RKO (cell line): ENCODE results near the gene C16orf46.
A peak's percentile ranks its signal among the peaks of the same experiment; 100 is the strongest.
"Not testable (repeated sequence)": the region's sequence is repeated elsewhere in the genome, so short reads cannot be mapped to it uniquely, and the experiment has no call there.

Source experiments
- DNase-seq: peaks from one replicate; pipeline ENCODE4 v3.0.0-alpha.2; 2016; ENCODE audit warnings: low spot score

The C16orf46 gene, protein sequence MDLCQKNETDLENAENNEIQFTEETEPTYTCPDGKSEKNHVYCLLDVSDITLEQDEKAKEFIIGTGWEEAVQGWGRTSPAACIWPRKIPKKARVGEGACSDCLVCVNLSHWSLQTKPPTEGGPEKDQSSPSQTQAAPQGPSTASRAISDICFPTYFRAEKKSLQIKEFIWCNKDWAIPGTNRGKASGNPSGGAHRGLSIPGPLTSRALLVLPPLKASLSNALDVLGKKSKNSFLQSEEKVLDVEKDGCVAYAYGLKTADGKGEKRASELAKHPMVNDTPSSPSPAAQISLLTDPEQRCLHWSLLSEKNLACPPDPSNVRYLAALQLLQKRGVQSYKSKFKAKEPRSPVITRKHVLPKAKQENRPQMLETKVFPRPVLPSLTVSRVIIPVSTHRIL

DNA sequence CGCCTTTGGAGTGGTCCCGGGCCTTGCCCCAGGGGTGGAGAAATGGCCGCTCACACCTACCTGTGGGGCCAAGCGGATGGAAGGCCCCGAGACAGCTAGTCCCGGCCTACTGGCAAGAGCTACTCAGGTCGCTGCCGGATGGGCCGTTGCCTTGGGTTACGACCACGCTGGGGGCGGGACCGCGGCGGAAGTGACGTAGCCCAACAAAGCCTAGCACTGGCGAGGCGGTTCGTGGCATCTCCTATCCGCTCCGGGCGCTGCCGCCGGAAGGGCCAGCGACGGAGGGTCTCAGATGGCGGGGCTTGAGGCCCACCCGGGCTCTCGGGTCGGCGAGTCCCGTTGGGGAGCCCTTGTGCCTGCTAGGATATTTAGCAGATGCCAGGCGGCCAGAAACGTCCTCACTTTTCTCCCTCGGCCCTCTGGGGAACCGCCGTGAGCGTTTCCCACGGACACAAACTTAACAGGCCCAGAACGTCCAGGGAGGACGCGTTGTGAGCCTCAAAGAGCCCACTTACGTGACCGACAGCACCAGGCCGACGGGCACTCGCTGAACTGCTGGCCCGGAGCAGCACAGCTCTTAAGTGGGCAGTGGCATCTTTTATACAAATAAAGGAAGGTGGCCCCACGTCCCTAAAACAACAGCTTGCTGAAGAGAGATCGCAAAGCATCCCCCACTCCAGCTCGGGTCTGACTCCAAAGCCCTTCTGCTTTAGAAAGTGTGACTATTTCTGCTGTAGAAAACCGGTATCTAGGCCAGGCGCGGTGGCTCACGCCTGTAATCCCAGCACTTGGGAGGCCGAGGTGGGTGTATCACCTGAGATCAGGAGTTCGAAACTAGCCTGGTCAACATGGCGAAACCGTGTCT, at the start of gene C16orf46:
Gene C16orf46 (minus strand): TSS at position 163 of the 865 bp plus-strand sequence. CDS start 13,283 bp downstream, outside the sequence.
- peak; percentile 89 for DNase-seq

DNA sequence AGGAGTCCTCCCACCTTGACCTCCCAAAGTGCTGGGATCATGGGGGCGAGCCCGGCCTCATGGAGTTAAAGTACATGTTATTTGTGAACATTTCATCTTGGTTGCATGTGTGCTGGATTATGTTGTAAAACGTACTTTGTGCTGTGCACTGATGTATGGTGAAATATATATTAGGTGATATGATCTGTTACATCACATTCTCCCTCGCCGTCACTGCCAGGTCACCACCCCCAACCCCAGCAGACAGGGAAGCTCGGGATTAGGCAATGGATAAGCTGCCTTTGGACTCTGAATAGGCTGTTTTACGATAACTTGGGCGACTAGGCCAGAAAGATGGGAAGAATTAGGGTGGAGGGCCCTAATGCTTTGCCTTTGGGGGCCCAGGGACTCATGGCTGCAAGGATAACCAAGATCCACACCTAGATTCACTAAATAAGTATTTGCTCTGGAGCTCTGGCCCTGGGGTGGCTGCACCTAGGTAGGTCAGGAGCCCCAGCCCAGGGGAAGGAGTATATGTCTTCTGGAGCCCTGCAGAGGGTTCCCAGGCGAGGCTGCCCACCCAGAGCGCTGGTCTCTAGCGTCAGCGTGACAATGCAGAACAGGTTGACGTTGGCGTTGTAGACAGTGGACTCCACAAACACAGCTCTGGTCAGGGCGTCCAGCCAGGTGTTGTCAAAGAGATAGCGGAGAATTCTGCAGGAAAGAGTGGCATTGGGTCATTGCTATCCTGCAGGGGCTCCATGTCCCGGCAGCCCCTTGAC, 46.2 kb upstream of the C16orf46 start:
- no peak for DNase-seq

DNA sequence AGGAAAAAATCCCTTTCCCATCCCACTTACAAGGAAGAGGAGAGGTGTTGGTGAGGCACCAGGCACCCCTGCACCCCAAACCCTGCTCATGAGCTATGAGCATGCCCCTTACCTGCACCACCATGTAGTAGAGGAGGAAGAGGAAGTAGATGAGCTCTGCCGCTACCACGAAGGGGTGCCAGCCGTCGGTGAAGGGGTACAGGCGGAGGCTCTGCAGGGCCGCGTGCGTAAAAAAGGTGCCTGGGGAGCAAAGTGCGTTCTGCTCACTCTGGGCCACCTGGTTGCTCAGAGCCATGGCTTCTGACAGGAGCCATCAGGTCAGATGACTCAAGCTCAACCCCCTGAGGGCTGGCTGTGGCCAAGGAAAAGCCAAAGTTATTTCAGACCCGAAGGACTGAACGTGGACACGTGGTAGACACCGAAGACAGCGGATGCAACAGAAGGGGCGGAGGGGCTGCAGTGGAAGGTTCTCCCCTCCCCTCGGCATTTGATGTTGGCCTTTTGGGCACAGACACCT, 44.5 kb upstream of the C16orf46 start:
- DNase-seq: no peak

DNA sequence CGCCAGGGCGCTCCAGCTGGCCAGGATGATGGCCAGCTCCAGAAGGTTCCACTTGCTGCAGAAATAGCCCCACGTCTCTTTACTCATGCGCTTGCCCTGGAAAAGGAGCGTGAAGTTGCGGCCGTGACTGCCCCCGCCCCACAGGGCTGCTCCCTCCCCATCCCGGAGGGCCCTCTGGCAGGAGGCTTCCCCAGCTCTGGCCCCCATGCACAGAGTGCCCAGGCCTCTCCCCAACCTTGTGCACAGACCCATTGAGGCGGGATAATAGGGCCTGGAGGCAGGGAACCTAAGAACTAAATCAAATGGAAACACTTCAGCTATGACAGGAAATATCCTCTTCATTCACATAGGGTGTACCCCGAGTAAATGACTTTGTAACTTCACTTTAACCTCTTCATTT, 40.4 kb upstream of the C16orf46 start:
- DNase-seq: no peak

DNA sequence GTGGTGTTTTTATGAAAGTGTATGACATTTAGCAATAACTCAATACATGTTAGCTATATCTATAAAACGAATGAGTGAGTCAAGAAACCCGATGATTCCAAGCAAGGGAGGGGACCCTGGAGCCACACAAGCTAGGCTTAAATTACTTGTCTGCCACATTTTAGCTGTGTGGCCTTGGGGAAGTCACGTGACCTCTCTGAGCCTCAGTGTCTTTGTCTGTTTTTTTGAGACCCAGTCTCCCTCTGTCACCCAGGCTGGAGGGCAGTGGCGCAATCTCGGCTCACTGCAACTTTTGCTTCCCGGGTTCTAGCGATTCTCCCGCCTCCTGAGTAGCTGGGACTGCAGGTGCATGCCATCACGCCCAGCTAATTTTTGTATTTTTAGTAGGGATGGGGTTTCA, 39.2 kb upstream of the C16orf46 start:
- no peak for DNase-seq

DNA sequence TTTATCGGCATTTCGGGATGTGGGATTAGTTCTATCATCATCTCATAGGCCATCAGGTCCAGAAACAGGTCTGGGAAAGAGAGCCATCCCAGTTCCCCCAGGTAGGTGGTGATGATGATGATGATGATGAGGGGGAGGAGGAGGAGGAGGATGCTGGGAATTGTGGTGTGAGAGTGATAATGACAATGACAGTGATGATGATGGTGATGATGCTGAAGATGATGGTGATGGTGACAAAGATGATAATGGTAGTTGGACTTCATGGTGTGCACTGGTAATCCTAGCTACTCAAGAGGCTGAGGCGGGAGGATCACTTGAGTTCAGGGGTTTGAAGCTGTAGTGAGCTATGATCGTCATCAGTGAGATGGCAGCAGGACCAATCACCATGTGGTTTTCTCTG, 35.4 kb upstream of the C16orf46 start:
- no peak for DNase-seq

GRCh38 chr16:81109274-81109673, 32.2 kb upstream of the C16orf46 start:
- DNase-seq: not testable (repeated sequence)

DNA sequence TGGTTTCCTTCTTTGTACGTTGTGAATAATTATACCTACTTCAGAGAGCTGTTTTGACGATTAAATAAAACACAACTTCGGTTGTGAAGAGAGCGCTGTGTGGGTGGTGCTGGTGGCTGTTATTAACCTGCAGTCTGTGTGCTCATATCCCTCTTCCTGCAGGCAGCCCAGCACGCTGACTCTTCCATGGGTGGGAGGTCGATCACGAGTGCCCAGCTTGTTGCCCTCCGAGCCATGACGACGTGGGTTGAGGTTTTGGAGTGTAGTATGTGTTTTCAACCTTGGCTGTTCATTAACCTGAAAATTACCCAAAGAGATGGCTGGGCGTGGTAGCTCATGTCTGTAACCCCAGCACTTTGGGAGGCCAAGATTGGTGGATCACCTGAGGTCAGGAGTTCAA, 30.5 kb upstream of the C16orf46 start:
- no peak for DNase-seq

GRCh38 chr16:81106826-81107503, 29.9 kb upstream of the C16orf46 start:
- DNase-seq: no peak

DNA sequence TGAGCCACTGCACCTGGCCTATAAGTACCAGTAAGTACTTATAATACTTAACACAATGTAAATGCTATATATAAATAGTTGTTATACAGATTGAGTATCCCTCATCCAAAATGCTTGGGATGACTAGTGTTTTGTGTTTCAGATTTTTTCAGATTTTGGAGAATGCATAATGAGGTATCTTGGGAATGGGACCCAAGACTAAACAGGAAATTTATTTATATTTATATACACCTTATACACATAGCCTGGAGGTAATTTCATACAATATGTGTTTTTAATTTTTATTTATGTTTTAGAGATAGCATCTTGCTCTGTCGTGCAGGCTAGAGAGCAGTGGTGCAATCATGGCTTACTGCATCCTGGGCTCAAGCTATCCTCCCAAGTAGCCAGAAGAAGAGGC, 28.9 kb upstream of the C16orf46 start:
- DNase-seq: no peak

GRCh38 chr16:81101702-81102101, 24.7 kb upstream of the C16orf46 start:
- DNase-seq: no peak

- no peak for DNase-seq
Observed at GRCh38 chr16:81099958-81100357, 22.9 kb upstream of the C16orf46 start.

- no peak for DNase-seq
Observed at GRCh38 chr16:81097230-81097629, 20.2 kb upstream of the C16orf46 start.

DNA sequence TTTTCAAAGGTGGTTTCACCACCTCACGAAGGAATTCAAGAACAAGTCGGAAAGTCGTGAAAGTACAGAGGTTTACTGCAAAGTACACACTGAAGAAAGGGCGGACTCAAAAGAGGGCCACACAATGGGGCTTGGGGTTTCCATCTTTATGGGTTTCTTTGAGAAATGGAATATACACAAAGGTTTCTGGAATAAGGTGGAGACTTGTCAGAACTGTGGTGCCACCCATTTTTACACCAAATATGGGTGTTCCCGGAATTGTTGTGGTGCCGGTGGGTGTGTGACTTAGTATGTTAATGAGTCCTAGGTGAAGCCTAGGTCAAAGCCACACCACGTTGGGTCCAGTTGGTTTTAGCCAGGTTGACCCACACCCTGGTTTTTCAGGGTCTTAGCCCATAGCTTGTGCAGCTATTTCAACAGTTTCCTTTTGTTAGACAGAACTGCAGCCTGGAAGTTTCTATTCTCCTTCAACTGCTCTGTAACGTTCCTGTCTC, 19.7 kb upstream of the C16orf46 start:
- no peak for DNase-seq

DNA sequence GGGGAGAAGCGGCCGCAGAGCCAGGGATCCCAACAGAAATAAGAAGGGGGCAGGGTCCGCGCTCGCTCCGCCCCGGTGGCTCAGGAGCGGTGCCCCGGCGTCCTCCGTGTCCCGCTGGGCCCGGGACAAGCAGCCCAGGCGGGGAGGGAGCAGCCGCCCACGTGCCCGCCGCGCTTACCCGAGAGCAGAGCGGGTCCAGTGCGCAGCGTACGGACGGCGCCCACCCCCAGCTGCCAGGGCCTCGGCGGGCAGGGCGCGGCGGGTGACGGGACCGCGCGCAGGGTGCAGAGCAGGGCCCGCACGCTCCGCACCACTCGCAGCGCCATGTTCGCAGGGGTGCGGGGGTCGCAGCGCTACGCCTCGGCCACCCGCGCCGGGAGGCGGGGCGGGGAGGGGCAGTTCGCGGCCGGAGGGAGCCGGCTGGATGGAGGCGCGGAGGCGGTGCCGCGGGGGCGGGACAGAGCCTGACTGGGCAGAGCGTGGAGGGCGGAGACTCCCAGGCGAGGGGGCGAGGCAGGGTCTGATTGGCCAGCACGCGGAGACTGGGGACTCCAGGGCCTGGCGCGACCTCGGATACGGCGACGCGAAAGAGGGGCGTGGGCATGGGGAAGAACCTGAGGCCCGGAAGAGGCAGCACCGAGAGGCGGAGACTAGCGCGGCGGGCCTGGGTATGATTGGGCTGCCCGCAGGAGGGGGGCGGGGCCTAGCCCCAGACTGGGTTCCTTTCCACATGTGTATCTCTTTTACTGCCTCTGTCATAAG, 19.1 kb upstream of the C16orf46 start, which contains the start of gene GCSH:
Gene GCSH (minus strand): TSS at position 443 of the 762 bp plus-strand sequence. CDS start 117 bp downstream, at position 326.
- DNase-seq: peak; percentile 92

DNA sequence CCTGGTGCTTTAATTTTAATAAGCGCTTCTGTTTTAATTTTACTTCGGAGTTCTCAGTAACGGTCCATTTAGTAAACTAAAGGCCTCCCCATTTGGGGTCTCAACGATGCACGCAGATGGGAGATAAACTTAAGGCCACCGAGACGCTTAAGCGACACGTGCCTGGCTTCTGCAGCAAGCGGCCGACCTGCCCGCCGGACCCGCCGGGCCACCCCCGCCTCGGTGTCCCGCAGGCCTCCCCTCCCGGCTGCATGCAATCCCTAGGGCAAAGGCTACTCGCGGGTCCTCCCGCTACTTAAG, 18.6 kb upstream of the C16orf46 start:
- DNase-seq: no peak

DNA sequence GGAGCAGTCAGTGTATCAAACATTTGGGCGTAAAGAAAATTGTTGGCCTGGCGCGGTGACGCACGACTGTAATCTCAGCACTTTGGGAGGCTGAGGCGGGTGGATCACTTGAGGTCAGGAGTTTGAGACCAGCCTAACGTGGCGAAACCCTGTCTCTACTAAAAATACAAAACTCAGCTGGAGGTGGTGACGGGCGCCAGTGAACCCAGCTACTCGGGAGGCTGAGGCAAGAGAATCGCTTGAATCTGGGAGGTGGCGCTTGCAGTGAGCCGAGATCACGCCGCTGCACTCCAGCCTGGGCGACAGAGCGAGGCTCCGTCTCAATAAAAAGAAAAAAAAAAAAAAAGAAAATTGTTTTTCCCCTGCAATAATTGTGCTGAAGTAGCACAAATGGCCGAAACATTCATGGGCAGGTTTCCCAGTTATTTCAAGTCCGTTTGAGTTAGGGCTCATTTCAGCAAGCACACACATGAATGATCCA, 17.8 kb upstream of the C16orf46 start:
- no peak for DNase-seq

GRCh38 chr16:81088836-81089235, 11.8 kb upstream of the C16orf46 start:
- DNase-seq: no peak

GRCh38 chr16:81081014-81081413, 4.0 kb upstream of the C16orf46 start:
- no peak for DNase-seq

GRCh38 chr16:81080233-81080632, 3.2 kb upstream of the C16orf46 start:
- no peak for DNase-seq
